ENCODE data around the gene ZNF184.

DNA sequence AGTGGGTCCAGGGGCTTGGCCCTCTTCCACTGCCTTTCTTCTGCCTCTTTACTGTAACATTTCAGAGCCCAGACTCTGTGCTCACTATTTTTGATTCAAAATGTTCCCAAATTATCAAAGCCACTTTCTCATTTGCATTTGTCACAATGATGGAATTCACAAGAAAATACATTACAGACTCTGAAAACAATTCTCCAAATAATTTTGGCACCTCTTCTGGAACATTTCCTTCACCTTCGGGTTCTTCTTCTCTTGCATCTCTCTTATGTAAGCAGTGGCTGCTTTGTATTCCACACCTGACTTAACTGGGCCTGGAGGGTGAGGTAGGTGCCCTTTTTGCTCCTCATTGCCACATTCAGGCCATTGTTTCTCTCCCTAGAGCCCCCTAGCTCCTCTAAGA lies 30.0 kb downstream of the ZNF184 start:
- TF ChIP-seq, protein P1, sequence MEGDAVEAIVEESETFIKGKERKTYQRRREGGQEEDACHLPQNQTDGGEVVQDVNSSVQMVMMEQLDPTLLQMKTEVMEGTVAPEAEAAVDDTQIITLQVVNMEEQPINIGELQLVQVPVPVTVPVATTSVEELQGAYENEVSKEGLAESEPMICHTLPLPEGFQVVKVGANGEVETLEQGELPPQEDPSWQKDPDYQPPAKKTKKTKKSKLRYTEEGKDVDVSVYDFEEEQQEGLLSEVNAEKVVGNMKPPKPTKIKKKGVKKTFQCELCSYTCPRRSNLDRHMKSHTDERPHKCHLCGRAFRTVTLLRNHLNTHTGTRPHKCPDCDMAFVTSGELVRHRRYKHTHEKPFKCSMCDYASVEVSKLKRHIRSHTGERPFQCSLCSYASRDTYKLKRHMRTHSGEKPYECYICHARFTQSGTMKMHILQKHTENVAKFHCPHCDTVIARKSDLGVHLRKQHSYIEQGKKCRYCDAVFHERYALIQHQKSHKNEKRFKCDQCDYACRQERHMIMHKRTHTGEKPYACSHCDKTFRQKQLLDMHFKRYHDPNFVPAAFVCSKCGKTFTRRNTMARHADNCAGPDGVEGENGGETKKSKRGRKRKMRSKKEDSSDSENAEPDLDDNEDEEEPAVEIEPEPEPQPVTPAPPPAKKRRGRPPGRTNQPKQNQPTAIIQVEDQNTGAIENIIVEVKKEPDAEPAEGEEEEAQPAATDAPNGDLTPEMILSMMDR (IDR thresholded peaks at IDR 0.05): no peak
- no peak for TF ChIP-seq POLR2AphosphoS5 (IDR thresholded peaks at IDR 0.05)
- TF ChIP-seq POLR2A (IDR thresholded peaks at IDR 0.05): no peak

Data from upper lobe of left lung (tissue), 4 donors.